Kidney tubule cell (primary cell): ENCODE measurements around the gene LRIT3.

Experiments used
- DNase-seq: peaks from one replicate; pipeline ENCODE4 v3.0.0-alpha.2; 2018; ENCODE audit warnings: low spot score

Gene LRIT3

GRCh38 chr4:109910256-109910655 is 62.3 kb downstream of the LRIT3 start:
- peak; percentile 42 for DNase-seq

- DNase-seq, result peak; percentile 81
Observed at GRCh38 chr4:109912706-109913595, 65.0 kb downstream of the LRIT3 start, which contains the start of gene EGF. Gene EGF, plus strand, starts transcription at chr4:109912883. Its CDS starts 453 bp downstream, at chr4:109913336.

GRCh38 chr4:109913596-109914241 is 65.8 kb downstream of the LRIT3 start:
- DNase-seq, result no peak

- no peak for DNase-seq
Observed at GRCh38 chr4:109914322-109914721, 66.4 kb downstream of the LRIT3 start.

- peak; percentile 31 for DNase-seq
Observed at GRCh38 chr4:109915385-109916026, 67.6 kb downstream of the LRIT3 start.

GRCh38 chr4:109916027-109916409 is 68.1 kb downstream of the LRIT3 start:
- no peak for DNase-seq

GRCh38 chr4:109921384-109921808 is 73.5 kb downstream of the LRIT3 start:
- peak; percentile 99 for DNase-seq
